Choroid plexus epithelial cell (primary cell): ENCODE data around the gene FARP1.

Source experiments
- DNase-seq: peaks from one replicate; pipeline ENCODE4 v3.0.0-alpha.2; 2010; ENCODE audit warnings: low read depth
- H3K4me3 ChIP-seq: 2 replicates; pipeline ENCODE4 v1.5.1; 2011; ENCODE audit warnings: low read depth, mild to moderate bottlenecking, control low read depth, low read length, moderate library complexity
- CTCF ChIP-seq: conservative IDR thresholded peaks from 2 replicates; pipeline ENCODE4 v1.5.1; 2011; ENCODE audit warnings: low read depth, mild to moderate bottlenecking, control low read depth, inconsistent platforms, low read length, moderate library complexity

FARP1 gene

DNA sequence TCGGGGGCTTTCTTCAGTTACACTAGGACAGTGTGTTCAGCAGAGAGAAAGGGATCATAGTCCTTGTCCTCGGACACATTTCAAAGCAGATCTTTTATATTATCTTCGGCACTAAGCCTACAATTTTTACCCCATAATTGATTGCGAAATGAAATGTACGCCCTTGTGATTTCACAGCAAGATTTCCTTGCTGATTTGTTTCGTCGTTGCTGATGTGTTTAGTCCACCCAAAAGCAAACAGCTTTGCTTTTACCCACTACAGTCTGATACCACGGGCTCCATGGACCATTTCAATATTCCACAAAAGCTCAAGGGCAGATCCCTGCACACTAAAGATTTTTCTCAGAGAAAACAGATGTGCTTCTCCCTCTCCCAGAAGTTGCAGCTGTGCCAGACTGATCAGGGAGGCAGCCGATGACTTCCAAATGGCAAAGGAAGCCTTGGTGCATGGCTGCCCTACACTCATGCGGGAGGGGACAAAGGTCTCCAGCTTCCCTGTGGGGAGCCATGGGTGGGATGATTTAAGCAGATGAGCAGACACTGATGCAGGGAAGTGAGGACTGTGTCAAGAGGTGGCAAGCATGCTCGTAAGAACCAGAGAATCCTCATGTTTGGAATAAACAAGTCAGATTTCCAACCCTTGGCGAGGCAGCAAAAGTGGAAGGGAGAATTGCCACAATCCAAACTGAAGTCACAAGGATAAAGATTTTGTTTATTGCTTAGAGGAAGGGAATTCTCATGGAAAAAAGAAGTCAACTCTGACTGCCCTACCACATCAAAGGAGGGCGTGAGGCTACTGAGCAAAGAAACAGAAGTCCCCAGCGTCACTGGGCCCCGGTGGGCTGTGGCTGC lies 353.0 kb downstream of the FARP1 start:
- no peak overlapping the region for H3K4me3 ChIP-seq
- no peak for TF ChIP-seq CTCF
- peak; percentile 34 for DNase-seq

DNA sequence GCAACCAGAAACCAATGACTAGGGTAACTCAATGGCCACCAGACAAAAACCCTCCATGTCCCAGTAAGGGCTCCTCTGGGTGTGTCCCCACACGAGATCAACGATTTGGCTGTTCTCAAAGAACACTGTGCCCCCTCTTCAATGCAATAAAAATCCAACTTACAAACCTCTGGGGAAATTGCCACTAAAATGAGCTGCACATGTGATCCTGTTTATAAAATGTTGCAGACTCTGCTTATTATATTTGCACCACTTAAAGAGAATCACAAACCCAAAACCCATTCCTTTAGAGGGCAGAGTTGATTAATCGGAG lies 353.5 kb downstream of the FARP1 start:
- H3K4me3 ChIP-seq, result no peak overlapping the region
- no peak for DNase-seq
- TF ChIP-seq CTCF, result no peak

DNA sequence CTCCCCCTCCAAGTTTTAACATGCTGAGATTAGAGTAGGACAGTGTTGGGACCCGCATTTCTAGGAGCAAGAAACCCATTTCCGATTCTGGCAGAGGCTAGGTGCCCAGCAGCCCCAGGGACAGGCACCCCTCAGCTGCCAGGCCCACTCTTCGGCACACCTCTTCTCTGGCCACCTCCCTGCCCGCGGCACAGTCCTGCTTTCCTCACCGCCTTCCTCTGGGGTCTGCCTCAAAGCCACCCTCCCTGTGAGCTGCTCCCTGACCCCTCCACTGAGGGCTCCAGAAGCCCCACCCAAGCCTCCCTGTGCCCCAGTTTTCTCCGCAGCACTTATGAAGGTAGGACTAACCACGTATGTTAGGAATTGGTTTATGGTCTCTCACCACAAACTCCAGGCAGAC lies 354.1 kb downstream of the FARP1 start:
- no peak for DNase-seq
- TF ChIP-seq CTCF, result no peak
- H3K4me3 ChIP-seq, result no peak overlapping the region

- no peak for DNase-seq
- TF ChIP-seq CTCF, result no peak
- H3K4me3 ChIP-seq, result no peak overlapping the region
Observed at GRCh38 chr13:98500963-98501421, 358.1 kb downstream of the FARP1 start.

GRCh38 chr13:98503175-98504028 lies 360.5 kb downstream of the FARP1 start:
- H3K4me3 ChIP-seq, result peak overlapping the region; percentile 20
- TF ChIP-seq CTCF, result no peak
- peak; percentile 23 for DNase-seq

DNA sequence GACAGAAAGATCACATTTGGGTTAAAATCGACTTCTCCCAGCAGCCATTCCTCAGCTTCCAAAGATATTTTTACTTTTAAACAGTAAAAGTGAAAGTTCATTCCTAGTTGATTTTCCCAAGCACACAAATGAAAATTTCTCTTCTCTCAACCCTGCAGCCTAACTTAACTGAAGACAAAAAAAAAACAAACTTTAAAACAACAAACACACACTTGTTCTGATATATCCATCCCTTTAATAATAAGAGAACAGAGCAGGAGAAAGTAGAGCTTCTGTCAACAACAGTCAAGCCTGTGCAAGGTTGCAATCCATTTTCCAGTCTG lies 361.1 kb downstream of the FARP1 start:
- no peak for TF ChIP-seq CTCF
- peak overlapping the region; percentile 20 for H3K4me3 ChIP-seq
- peak; percentile 18 for DNase-seq
